ENCODE data around the gene PNPO. TPM values are rescaled to one million over a fixed set of nuclear protein-coding genes. Genes with fewer than 3 reads are reported as not detected.
A peak's percentile ranks its signal among the peaks of the same experiment; 100 is the strongest.

The PNPO gene
- total and polyA plus RNA-seq, 2 of the 13 experiments (the other 11 are each of a cell fraction or from before 2014, with no cell fraction given) = 47.9 to 63.3 TPM

DNA sequence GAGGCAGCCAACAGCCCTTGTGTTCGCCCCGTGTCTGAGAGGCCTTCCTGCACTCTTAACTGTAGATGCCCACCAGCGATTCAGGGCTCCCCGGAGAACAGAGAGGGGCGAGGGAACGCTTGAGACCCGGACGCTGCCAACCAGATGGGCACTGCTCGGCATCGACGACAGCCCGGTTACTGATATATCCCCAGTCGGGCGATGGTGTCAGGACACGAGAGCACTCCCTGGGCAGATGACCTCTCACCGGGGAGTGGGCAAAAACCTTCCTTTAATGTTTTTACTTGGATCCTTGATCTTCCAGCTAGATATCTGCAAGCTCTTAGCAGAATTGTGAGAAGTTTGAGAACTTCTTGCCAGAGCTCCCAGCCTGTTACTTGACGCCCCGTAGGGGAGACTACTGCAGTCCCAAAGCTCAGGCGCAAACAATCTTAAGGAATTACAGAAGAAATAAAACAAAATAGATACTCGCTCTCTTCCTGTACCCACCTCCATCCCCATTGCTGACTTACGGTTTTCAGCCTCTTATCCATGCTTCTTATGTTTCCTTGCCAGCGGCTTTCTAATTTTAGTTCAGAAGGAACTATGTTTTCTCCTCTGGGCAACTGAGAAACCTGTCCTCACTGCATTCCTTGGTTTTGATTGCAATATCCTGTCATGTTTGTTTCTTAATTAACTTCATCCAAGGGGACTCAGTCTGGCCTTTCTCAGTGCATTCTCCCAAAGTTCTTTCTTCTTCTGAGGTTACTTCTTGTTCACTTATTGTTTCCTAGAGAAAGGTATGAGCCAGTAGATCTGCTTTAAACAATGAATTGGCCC, 44.5 kb upstream of the PNPO start (continued):
- no peak for TF ChIP-seq MLXIP (CRISPR knock-in tag; IDR thresholded peaks at IDR 0.05; ENCODE audit: borderline replicate concordance)
- no peak for TF ChIP-seq NR2F1 (CRISPR knock-in tag; IDR thresholded peaks at IDR 0.05)
- TF ChIP-seq KMT2B (CRISPR knock-in tag; IDR thresholded peaks at IDR 0.05) = no peak
- TF ChIP-seq MED1 (CRISPR knock-in tag; IDR thresholded peaks at IDR 0.05) = 0 out of 2 replicates have a peak, but pooled peaks have one; percentile 0
- no peak for TF ChIP-seq GPBP1L1 (CRISPR knock-in tag; IDR thresholded peaks at IDR 0.05)
- TF ChIP-seq ZNF136 (CRISPR knock-in tag; IDR thresholded peaks at IDR 0.05; ENCODE audit: low read depth) = peak; percentile 79; the same call in 1 of the 2 replicates
- no peak for TF ChIP-seq ZBTB37 (CRISPR knock-in tag; IDR thresholded peaks at IDR 0.05)
- no peak for TF ChIP-seq ZNF766 (CRISPR knock-in tag; IDR thresholded peaks at IDR 0.05; ENCODE audit: borderline replicate concordance)
- TF ChIP-seq ZBTB2 (CRISPR knock-in tag; IDR thresholded peaks at IDR 0.05; ENCODE audit: low read depth) = no peak
- TF ChIP-seq PAF1 (CRISPR knock-in tag; IDR thresholded peaks at IDR 0.05) = no peak
- TF ChIP-seq ZBTB3 (CRISPR knock-in tag; IDR thresholded peaks at IDR 0.05; ENCODE audit: borderline replicate concordance, low read depth) = no peak
- no peak for TF ChIP-seq NFATC3 (CRISPR knock-in tag; IDR thresholded peaks at IDR 0.05)
- TF ChIP-seq, protein P1, sequence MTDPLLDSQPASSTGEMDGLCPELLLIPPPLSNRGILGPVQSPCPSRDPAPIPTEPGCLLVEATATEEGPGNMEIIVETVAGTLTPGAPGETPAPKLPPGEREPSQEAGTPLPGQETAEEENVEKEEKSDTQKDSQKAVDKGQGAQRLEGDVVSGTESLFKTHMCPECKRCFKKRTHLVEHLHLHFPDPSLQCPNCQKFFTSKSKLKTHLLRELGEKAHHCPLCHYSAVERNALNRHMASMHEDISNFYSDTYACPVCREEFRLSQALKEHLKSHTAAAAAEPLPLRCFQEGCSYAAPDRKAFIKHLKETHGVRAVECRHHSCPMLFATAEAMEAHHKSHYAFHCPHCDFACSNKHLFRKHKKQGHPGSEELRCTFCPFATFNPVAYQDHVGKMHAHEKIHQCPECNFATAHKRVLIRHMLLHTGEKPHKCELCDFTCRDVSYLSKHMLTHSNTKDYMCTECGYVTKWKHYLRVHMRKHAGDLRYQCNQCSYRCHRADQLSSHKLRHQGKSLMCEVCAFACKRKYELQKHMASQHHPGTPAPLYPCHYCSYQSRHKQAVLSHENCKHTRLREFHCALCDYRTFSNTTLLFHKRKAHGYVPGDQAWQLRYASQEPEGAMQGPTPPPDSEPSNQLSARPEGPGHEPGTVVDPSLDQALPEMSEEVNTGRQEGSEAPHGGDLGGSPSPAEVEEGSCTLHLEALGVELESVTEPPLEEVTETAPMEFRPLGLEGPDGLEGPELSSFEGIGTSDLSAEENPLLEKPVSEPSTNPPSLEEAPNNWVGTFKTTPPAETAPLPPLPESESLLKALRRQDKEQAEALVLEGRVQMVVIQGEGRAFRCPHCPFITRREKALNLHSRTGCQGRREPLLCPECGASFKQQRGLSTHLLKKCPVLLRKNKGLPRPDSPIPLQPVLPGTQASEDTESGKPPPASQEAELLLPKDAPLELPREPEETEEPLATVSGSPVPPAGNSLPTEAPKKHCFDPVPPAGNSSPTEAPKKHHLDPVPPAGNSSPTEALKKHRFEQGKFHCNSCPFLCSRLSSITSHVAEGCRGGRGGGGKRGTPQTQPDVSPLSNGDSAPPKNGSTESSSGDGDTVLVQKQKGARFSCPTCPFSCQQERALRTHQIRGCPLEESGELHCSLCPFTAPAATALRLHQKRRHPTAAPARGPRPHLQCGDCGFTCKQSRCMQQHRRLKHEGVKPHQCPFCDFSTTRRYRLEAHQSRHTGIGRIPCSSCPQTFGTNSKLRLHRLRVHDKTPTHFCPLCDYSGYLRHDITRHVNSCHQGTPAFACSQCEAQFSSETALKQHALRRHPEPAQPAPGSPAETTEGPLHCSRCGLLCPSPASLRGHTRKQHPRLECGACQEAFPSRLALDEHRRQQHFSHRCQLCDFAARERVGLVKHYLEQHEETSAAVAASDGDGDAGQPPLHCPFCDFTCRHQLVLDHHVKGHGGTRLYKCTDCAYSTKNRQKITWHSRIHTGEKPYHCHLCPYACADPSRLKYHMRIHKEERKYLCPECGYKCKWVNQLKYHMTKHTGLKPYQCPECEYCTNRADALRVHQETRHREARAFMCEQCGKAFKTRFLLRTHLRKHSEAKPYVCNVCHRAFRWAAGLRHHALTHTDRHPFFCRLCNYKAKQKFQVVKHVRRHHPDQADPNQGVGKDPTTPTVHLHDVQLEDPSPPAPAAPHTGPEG (CRISPR knock-in tag; IDR thresholded peaks at IDR 0.05) = 0 out of 2 replicates have a peak, but pooled peaks have one; percentile 78
- no peak for TF ChIP-seq NONO (IDR thresholded peaks at IDR 0.05)
- TF ChIP-seq NONO (CRISPR knock-in tag; conservative IDR thresholded peaks at IDR 0.05) = 0 out of 2 replicates have a peak, but pooled peaks have one; percentile 23
